ENCODE results near the gene FAM169A.
"Not testable (repeated sequence)": the region's sequence is repeated elsewhere in the genome, so short reads cannot be mapped to it uniquely, and the experiment has no call there.

The FAM169A gene

GRCh38 chr5:74801197-74801596, 65.0 kb downstream of the FAM169A start:
- DNase-seq (ENCODE audit: low read depth), result no peak

DNA sequence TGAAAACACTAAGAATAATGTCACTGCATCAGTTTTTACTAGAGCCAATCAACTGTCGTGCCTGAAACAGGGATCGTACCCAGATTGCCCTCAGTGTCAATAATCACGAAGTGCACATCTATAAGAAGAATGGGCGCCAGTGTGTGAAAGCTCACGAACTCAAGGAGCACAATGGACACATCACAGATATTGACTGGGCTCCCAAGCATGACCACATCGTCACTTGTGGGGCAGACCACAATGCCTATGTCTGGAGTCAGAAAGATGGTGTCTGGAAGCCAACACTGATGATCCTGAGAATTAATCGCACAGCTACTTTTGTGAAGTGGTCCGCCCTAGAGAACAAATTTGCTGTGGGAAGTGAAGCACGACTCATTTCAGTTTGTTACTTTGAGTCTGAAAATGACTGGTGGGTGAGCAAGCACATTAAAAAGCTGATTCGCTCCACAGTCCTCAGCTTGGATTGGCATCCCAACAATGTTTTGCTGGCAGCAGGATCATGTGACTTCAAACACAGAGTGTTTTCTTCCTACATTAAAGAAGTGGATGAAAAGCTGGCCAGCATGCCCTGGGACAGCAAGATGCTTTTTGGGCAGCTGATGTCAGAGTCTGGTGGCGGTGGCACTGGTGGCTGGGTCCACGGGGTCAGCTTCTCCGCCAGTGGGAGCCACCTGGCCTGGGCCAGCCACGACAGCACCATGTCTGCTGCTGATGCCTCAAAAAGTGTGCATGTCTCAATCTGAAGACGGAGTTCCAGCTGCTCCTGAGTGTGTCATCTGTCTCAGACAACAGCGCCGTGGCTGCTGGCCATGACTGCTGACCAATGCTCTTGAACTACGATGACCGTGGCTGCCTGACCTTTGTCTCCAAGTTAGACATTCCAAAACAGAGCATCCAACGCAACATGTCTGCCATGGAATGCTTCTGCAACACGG, 66.9 kb downstream of the FAM169A start:
- no peak for DNase-seq (ENCODE audit: low read depth)

DNA sequence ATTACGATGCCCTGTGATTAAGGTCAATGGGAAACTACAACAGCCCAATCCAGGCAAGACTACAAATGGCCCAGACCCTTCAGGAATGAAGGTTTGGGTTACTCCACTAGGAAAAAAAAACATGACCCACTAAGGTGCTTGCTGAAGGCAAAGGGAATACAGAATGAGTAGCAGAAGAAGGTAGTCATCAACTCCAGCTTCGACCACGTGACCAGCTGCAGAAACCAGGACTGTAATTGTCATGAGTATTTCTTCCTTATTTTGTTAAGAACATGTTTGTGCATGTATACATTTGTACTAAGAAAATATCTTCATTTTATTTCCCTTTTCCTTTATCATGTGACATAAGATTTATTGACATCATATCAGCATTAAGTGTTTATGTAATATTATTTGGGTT, 74.5 kb downstream of the FAM169A start:
- not testable (repeated sequence) for DNase-seq (ENCODE audit: low read depth)

- no peak for DNase-seq (ENCODE audit: low read depth)
Observed at GRCh38 chr5:74787424-74787823, 78.8 kb downstream of the FAM169A start.

DNA sequence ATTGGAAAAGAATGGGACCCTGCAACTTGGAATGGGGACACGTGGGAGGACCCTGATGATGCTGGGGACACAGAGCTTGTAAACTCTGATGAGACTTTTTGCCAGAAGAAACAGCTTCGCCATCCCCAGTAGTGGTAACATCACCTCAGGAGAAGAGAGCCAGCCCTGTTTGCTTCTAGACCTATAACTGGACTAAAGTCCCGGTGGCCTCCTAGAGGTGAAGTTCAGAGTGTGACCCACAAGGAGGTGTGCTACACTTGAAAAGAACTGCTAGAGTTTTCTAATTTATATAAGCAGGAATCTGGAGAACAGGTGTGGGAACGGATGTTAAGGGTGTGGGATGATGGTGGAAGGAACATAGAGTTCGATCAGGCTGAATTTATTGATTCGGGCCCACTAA, 79.3 kb downstream of the FAM169A start:
- no peak for DNase-seq (ENCODE audit: low read depth)

DNA sequence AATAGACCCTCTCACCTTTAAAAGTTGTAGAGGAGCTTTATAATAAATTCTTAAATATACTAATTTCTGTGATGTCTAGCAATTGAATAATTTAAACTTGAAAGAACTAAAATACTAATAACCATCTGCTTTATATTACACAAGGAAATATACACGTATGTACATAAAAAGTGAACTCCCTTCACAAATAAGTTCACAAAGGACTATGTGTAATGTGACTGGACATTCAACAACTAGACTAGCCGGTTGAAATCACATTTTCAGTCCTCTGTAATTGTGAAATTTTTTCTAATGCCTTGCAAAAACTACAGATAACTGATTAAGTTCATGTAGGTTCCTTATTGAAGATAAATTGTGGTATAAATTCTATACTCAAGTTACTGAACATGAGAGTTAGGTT, 87.6 kb downstream of the FAM169A start:
- no peak for DNase-seq (ENCODE audit: low read depth)

DNA sequence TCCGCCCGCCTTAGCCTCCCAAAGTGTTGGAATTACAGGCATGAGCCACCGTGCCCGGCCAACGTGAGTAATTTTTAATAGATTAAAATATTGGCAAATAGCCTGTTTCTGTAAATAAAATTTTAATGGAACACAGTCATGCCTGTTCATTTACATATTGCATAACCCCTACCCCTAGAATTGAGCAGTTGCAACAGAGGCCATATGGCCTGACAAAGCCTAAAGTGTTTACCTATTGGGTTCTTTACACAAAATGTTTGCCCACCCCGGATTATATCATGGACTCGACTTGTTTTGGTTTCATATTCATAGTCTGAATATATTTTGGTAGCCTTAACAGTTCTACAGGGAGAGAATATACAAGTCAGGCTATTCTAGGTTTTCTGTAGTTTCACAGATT, 93.8 kb downstream of the FAM169A start:
- DNase-seq (ENCODE audit: low read depth), result no peak

- DNase-seq (ENCODE audit: low read depth), result no peak
Observed at GRCh38 chr5:74767579-74767913, 98.6 kb downstream of the FAM169A start.

DNA sequence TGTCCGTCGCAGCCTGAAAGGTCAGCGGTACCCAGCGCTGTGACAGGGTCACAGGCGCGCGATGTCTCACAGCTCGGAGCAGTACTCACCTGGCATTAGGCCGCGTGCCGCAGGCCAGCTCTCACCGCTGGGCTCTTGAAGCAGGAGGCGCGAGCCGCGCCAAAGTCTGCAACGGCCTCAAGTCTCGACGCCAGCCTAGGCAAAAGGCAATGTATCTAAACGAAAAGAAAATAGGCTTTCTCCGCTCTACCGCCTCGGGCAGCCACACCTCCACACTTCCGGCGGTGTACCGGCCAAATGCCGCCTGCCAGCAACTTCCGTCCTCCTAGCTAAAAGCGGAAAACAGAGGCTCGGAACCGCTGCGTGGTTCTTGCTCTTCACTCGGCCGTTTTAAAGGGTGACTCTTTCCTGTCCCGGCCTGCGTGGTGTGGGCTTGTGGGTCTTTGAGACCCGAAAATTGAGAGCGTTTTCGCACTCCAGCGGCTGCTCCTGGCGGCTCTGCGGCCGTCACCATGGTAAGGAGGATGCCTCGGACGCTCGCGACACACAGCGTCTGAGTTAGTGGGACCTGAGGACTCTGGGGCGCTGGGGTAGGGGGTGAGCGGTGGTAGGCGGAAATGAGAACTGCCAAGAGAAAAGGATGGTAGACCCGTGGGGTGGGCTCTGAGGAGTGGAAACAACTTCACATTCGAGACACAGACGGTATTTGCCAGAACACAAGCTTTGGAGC, 99.2 kb downstream of the FAM169A start, which contains the start of the genes GFM2 and NSA2:
Gene GFM2, minus strand, starts transcription at position 269 of the 730 bp plus-strand sequence. CDS start 3,375 bp downstream, outside the sequence.
Gene NSA2, plus strand, starts transcription at position 401 of the 730 bp plus-strand sequence. Its CDS starts 112 bp downstream, at position 513.
- peak; percentile 91 for DNase-seq (ENCODE audit: low read depth)

DNA sequence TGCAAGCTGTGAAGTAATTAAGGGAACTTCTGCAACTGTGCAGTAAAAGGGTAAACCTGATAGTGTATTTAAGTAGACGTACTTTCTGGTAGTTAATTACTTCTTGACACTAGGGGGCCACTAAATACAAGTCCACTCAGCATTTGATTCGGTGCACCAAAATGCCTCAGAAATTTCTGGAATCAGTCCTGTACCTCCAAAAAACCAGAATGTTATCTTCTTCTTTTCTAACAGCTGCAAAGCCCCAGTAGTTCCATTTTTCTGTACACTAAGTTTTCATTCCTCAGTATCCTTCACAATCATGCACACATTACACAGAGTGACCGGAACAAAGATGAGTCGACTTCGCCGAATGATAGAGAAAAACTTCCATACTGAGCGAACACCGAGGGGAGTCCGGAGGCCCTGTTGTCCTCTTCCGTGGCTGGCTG, 99.8 kb downstream of the FAM169A start:
- DNase-seq (ENCODE audit: low read depth), result no peak

DNA sequence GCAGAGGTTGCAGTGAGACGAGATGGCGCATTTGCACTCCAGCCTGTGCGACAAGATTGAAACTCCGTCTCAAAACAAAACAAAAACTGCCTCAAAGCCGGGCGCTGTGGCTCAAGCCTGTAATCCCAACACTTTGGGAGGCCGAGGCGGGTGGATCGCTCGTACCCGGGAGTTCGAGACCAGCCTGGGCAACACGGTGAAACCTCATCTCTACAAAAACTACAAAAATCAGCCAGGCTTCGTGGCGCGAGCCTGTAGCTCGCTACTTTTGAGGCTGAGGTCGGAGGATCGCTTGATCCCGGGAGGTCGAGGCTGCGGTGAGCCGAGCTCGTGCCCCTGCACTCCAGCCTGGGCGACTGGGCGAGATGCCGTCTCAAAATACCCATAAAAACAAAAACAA, 100.3 kb downstream of the FAM169A start:
- no peak for DNase-seq (ENCODE audit: low read depth)

DNA sequence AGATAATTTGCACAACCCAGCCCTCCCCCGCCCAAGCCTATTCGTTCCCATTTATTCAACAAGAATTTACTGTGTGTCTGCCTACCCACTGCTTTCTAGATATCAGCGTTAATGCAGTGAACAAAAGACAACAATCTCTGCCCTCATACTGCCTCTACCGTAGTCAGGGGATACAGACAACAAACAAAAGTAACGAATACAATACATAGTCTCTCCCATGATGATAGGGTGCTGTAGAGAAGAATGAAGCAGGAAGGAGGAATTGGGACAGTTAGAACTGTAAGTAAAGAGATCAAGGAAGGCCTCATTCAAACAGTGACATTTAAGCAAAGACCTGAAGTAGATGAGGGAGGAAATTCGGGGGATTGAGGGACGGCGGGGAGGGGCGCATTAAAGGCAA, 101.0 kb downstream of the FAM169A start:
- DNase-seq (ENCODE audit: low read depth), result no peak

- no peak for DNase-seq (ENCODE audit: low read depth)
Observed at GRCh38 chr5:74763504-74763903, 102.7 kb downstream of the FAM169A start.

GRCh38 chr5:74762599-74762998, 103.6 kb downstream of the FAM169A start:
- DNase-seq (ENCODE audit: low read depth), result peak; percentile 26

- no peak for DNase-seq (ENCODE audit: low read depth)
Observed at GRCh38 chr5:74761241-74761640, 104.9 kb downstream of the FAM169A start.

DNA sequence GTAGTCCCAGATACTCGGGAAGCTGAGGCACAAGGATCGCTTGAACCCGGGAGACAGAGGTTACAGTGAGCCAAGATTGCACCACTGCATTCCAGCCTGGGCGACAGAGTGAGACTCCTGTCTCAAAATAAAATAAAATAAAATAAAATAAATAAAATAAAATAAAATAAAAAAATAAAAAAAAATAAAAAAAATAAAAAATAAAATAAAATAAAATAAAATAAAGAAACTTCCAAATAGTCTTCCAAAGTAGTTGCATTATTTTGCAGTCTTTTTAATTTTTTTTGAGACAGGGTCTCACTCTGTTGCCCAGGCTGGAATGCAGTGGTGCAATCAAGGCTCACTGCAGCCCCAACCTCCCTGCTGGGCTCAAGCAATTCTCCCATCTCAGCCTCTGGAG, 117.4 kb downstream of the FAM169A start:
- DNase-seq (ENCODE audit: low read depth), result not testable (repeated sequence)

DNA sequence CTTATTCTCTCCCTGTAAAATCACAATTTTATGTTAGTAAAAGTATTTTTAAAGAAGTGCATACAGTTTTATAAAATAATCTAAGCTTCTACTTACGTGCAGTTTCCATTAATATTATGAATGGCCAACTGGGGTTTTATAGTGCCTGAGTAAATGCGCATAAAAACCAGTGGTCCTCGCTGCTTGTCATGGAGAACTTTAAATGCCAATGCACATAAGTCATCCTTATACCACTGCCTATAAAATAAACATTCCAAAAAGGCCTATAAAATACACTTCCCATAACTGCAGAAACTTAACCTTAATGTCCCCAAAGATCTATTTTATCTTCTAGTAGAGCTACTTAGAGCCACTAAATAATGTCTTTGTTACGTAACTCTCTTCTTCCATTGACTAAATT, 127.8 kb downstream of the FAM169A start:
- no peak for DNase-seq (ENCODE audit: low read depth)

GRCh38 chr5:74736759-74737158, 129.4 kb downstream of the FAM169A start:
- DNase-seq (ENCODE audit: low read depth), result no peak

All from activated T-cell treated with anti-CD3 and anti-CD28 coated beads for 24 hours (primary cell).